Ectodermal cell (in vitro differentiated cells): ENCODE measurements around the gene ORMDL3.
"Not testable (repeated sequence)": the region's sequence is repeated elsewhere in the genome, so short reads cannot be mapped to it uniquely, and the experiment has no call there.

Experiments
- H3K27ac ChIP-seq: 2 replicates; pipeline ENCODE4 v1.7.0; 2013; ENCODE audit warnings: mild to moderate bottlenecking, low read depth, low read length; ENCODE audit not compliant: insufficient read depth, poor library complexity, severe bottlenecking
- H3K27me3 ChIP-seq: 2 replicates; pipeline ENCODE4 v1.7.0; 2013; ENCODE audit warnings: mild to moderate bottlenecking, low read length; ENCODE audit not compliant: insufficient read depth, control insufficient read depth, poor library complexity, severe bottlenecking
- H3K36me3 ChIP-seq: one replicate; pipeline ENCODE4 v1.7.0; 2013; ENCODE audit warnings: low read length; ENCODE audit not compliant: control insufficient read depth, insufficient read depth
- H3K4me1 ChIP-seq: one replicate; pipeline ENCODE4 v1.7.0; 2013; ENCODE audit warnings: low read length; ENCODE audit not compliant: control insufficient read depth, insufficient read depth
- H3K4me3 ChIP-seq: 2 replicates; pipeline ENCODE4 v1.7.0; 2013; ENCODE audit warnings: low read depth, low read length, control low read depth; ENCODE audit not compliant: insufficient read depth
- H3K9me3 ChIP-seq: 2 replicates; pipeline ENCODE4 v1.7.0; 2013; ENCODE audit warnings: mild to moderate bottlenecking, low read length, moderate library complexity; ENCODE audit not compliant: control insufficient read depth
- WGBS, 2 experiments: methylation state at CpG; one replicate each; pipeline ENCODE4 v1.1.7; 2013; ENCODE audit warnings: missing lambda C conversion rate in 2 of 2; 5-methylcytosine and 5-hydroxymethylcytosine counted together

The ORMDL3 gene

DNA sequence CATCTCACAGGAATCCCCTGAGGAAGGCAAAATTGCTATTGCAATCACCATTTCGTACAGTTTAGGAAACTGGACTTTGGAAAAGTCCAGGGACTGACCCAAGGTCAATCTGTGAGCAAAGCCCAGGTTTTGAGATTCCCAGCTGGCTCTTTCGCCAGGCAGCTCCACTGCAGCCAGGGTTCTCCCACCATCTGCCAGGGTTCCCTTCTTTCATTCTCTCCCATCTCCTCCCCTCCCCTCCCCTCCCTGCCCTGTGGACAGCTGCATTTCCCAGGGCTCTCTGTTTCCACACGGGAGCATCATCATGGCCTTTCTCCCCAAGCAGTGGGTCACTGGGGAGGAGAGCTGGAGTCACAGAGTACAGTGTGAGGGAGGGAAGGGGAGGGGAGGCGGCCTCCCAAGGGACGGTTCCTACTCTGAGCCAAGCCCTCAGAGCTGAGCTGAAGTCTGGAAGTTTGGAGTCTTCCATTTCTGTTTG, 23.5 kb upstream of the ORMDL3 start:
- no peaks in the 10 kb centered on the region for H3K9me3 ChIP-seq
- WGBS, 2 experiments: 71 to 76% methylated on average over 5 of the region's 5 CpGs
- H3K4me3 ChIP-seq: no peak overlapping the region
- H3K27ac ChIP-seq: no peak overlapping the region
- peaks cover 10% of the 10 kb centered on the region for H3K27me3 ChIP-seq
- H3K4me1 ChIP-seq: peaks cover 7% of the 10 kb centered on the region
- no peaks in the 10 kb centered on the region for H3K36me3 ChIP-seq

DNA sequence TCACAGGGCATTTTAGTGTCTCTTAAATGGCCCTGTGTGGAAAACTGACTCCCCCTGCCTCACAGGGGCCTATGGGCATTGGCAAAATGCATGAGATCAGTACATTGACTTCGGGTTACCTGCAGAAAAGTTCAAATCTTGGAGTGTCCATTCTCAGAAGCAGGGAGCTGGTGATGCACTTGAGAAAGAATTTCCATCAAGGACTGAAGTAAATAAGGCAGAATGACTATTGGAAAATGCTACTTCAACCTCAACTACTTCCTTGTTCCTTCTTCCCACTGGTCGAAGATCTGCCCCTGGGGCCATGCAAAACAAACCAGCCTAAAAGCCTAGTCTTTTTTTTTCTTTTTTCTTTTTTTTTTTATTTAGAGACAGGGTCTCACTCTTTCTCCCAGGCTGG, 21.6 kb upstream of the ORMDL3 start:
- peaks cover 7% of the 10 kb centered on the region for H3K4me1 ChIP-seq
- no peak overlapping the region for H3K4me3 ChIP-seq
- no peaks in the 10 kb centered on the region for H3K36me3 ChIP-seq
- peaks cover 10% of the 10 kb centered on the region for H3K27me3 ChIP-seq
- no peaks in the 10 kb centered on the region for H3K9me3 ChIP-seq
- no peak overlapping the region for H3K27ac ChIP-seq
- 88 to 93% methylated on average over 2 of the region's 2 CpGs for WGBS, 2 experiments

DNA sequence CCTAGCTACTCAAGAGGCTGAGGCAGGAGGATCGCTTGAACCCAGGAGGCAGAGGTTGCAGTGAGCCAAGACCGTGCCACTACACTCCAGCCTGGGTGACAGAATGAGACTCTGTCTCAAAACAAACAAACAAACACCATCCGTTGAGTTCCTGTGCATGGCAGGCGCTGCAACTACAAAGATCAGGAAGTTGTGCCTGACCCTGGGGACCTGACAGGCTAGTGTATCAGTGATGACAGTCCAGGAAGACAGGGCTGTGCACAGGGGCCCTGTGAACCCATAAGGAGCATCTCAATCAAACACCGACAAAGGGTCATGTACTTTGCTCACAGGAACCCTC, 21.1 kb upstream of the ORMDL3 start:
- not testable (repeated sequence) for H3K27ac ChIP-seq

DNA sequence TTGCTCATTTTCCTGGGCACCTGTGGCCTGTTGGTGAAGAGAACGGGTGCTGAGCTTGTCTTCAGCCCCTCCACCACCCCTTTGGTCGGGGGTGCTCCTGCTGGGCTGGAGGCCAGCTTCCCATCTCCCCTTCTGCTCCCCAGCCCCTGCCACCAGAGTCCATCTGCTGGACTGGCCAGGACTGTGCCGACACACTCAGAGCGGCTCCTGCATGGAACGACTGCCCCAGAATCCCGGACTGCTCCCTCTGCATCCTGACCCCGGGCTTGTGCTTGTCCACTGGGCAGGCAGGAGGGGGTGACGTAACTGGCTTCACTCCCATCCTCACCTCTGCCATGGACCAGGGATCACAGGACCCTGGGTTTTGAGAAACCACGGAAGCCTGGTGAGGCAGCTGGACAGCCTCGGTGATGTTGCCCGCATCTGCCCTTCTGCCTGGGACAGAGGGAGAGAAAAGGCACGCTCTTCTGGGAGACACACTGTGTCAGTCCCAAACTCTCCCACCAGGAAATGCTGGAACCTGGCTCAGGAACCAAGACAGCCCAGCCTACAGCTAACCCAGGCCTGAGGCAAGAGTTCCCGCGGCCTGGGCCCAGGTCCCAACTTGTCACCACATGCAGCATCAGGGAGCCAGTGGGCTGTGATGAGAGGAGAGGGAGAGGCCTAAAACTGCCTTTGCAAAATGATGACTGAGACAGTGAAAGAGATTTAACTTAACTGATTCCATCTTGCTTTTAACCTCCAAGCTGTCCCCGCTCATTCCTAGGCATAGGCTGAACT, 19.3 kb upstream of the ORMDL3 start:
- 89 to 91% methylated on average over 15 of the region's 15 CpGs for WGBS, 2 experiments
- Histone ChIP-seq H3K27ac (no peak overlapping the region), H3K36me3 (no peaks in the 10 kb centered on the region)

More for the DNA sequence above, 21.1 kb upstream of the ORMDL3 start:
- not testable (repeated sequence) for H3K36me3 ChIP-seq, H3K27me3 ChIP-seq, H3K4me3 ChIP-seq, H3K4me1 ChIP-seq, H3K9me3 ChIP-seq
- WGBS, 2 experiments: 89 to 93% methylated on average over 5 of the region's 5 CpGs

DNA sequence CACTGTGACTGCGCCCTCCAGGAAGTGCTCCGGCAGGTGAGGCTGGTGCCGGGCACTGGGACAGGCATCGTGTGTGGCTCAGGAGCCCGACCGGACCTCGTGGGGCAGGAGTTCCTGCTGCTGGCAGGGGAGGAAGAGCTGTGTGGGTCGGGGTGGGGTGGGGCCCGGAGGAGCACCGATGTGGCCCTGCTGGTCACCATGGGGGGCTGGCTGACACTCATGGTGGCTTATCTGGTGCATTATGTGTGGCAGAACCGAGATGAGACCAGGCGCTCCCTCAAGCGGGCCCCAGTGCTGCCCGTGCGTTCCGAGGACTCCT, 17.0 kb upstream of the ORMDL3 start:
- Histone ChIP-seq H3K4me3 (no peak overlapping the region), H3K27me3 (no peaks in the 10 kb centered on the region), H3K27ac (no peak overlapping the region), H3K4me1 (no peaks in the 10 kb centered on the region), H3K9me3 (no peaks in the 10 kb centered on the region), H3K36me3 (no peaks in the 10 kb centered on the region)
- WGBS, 2 experiments: 90 to 94% methylated on average over 16 of the region's 16 CpGs

More for the DNA sequence above, 19.3 kb upstream of the ORMDL3 start:
- H3K4me3 ChIP-seq: no peak overlapping the region
- H3K9me3 ChIP-seq: no peaks in the 10 kb centered on the region
- H3K4me1 ChIP-seq: no peaks in the 10 kb centered on the region
- H3K27me3 ChIP-seq: peaks cover under 1% of the 10 kb centered on the region

DNA sequence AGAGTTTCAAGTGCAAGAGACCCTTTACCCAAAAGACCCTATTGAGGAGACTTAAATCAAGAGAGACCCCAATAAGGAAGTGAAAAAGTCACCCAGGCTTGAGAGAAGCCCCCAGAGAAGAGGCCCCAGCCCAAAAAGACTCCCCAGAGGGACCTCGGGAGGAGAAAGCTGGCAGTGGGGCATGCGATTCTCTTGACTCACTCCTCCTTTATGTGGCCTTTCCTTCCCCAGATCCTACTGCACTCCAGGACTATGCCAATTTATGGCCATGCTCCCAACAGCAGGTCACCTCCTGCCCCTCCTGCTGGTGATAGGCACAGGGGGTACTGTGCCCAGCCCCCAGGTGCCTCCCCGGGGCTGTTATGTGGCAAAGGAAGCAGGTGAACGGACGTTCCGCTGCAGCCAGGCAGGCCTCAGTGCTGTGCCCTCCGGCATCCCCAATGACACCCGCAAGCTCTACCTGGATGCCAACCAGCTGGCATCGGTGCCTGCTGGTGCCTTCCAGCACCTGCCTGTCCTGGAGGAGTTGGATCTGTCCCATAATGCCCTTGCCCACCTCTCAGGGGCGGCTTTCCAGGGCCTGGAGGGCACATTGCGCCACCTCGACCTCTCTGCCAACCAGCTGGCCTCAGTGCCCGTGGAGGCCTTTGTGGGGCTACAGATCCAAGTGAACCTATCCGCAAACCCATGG, 16.4 kb upstream of the ORMDL3 start:
- Histone ChIP-seq H3K4me3 (no peak overlapping the region), H3K36me3 (no peaks in the 10 kb centered on the region), H3K9me3 (no peaks in the 10 kb centered on the region), H3K4me1 (no peaks in the 10 kb centered on the region), H3K27ac (no peak overlapping the region), H3K27me3 (no peaks in the 10 kb centered on the region)
- 93 to 94% methylated on average over 14 of the region's 14 CpGs for WGBS, 2 experiments

DNA sequence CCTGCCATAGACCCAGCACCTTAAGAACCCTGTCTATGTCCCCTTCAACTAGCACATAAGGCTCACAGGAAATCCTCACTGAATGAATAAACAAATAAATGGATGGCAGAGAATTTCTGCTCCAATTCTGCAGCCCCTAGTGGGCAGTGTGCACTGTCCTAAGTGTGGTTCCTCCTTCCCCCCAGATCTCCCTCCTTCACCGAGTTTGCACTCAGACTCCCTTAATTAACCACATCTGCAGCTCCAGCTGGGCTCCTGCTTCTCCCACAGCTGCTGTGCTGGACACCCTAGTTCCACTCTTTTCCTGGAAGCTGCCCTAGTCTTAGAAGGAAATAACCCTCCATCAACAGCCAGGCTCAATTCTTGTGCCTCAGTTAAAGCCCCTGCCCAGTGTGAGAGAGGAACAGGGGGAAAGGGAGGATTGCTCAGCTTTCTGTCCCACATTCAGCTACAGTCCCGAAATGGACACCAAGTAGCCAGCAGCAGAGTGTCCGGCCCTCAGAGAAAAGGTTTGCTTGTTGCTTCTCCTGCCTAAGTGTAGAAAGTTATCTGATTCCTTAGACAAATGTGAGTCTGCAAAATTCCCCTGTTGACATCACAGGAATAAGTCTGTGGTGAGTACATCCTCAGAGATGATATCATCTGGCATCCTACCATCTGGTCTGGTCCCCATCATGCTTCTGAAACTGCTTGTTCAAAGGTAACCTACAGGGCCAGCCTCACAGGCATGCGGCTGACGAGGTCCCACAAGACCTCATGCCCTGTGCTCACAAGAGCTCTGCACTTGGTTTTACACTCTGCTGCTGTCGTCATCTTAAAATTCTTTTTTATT, 12.4 kb upstream of the ORMDL3 start:
- H3K9me3 ChIP-seq: no peaks in the 10 kb centered on the region
- H3K4me3 ChIP-seq: no peak overlapping the region
- no peaks in the 10 kb centered on the region for H3K27me3 ChIP-seq
- H3K4me1 ChIP-seq: no peaks in the 10 kb centered on the region
- 83 to 84% methylated on average over 6 of the region's 6 CpGs for WGBS, 2 experiments
- H3K36me3 ChIP-seq: no peaks in the 10 kb centered on the region
- no peak overlapping the region for H3K27ac ChIP-seq

DNA sequence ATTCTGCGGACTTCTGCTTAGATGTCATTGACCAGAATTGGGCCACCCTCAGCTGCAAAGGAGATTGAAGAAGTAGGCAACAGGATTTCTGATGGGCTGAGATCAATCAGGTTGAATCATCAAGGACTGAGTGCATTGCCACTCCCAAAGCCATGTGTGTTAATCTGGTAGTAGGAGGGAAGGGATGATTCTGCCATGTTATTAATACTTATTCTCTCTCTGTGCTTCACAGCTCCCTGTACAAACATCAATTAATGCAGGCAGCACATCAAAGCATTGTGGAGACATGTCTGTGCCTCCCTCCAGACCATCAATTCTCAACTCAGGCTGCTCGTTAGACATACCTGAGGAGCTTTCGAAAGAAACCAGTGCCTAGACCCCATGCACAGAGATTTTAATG, 11.7 kb upstream of the ORMDL3 start:
- H3K4me1 ChIP-seq: no peaks in the 10 kb centered on the region
- no peak overlapping the region for H3K27ac ChIP-seq
- WGBS, 2 experiments: 87 to 93% methylated on average over 3 of the region's 3 CpGs
- H3K9me3 ChIP-seq: no peaks in the 10 kb centered on the region
- H3K27me3 ChIP-seq: no peaks in the 10 kb centered on the region
- no peak overlapping the region for H3K4me3 ChIP-seq
- H3K36me3 ChIP-seq: no peaks in the 10 kb centered on the region

DNA sequence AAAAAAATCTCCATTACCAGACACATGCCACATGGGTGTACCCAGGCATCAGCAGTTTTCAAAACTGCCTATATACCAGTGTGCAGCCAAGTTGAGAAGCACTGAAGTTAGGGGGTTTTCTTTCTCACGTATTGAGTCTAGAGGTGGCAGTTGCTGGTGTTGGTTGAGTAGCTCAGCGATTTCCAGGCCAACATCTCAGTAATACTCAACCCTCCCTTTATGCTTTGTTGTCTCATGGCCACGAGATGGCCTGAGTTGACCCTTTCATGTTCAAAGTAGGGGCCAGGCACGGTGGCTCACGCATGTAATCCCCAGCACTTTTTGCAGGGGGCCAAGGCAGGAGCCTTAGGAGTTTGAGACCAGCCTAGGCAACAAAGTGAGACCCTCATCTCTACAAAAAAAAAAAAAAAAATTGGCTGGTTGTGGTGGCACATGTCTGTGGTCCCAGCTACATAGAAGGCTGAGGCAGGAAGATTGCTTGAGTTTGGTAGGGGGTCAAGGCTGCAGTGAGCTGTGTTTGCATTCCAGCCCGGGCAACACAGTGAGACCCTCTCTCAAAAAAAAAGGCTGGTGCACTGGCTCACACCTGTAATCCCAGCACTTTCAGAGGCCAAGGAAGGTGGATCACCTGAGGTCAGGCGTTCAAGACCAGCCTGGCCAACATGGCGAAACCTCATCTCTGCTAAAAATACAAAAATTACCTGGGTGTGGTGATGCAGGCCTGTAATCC, 10.9 kb upstream of the ORMDL3 start:
- peaks cover 4% of the 10 kb centered on the region for H3K4me1 ChIP-seq
- 80 to 87% methylated on average over 8 of the region's 8 CpGs for WGBS, 2 experiments
- no peak overlapping the region for H3K4me3 ChIP-seq
- no peak overlapping the region for H3K27ac ChIP-seq
- H3K27me3 ChIP-seq: no peaks in the 10 kb centered on the region
- no peaks in the 10 kb centered on the region for H3K36me3 ChIP-seq
- no peaks in the 10 kb centered on the region for H3K9me3 ChIP-seq
